GM18858 (cell line): ENCODE measurements around the gene MYH16.
"Not testable (repeated sequence)": the region's sequence is repeated elsewhere in the genome, so short reads cannot be mapped to it uniquely, and the experiment has no call there.

Source experiments
- ATAC-seq: cut with Tn5 transposase; IDR thresholded peaks from one replicate; pipeline ENCODE4 v1.9.1; 2021; ENCODE audit not compliant: unreplicated experiment

MYH16 gene

DNA sequence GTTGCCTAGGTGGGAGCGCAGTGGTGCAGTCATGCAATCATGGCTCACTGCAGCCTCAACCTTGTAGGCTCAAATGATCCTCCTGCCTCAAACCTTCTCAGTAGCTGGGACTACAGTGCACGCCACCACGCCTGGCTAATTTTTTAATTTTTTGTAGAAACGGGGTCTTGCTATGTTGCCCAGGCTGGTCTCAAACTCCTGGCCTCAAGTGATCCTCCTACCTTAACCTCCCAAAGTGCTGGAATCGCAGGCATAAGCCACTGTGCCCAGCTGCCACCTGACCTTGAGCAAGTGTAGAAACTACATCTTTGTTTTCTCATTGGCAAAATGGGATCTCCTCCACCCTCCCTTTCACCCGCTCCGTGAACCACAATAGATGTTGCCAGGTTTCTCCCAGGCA lies 15.0 kb upstream of the MYH16 start:
- ATAC-seq: no peak

DNA sequence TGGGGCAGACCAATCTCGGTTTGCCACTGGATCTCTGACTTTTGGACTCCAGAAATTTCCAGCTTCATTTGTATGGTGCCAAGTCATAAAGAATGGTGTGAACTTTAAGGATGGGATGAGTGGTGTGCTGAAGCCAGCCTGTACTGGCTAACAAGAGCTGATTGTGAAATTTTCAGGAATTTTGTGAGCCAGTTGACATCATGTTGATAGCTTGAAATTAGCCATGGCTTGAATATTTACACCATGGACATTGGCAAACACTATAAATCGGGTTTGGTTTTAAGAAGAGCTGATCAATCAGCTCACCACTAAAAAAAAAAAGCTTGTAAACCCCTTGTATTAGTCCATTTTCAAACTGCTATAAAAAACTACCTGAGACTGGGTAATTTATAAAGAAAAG lies 14.1 kb upstream of the MYH16 start:
- ATAC-seq: no peak

DNA sequence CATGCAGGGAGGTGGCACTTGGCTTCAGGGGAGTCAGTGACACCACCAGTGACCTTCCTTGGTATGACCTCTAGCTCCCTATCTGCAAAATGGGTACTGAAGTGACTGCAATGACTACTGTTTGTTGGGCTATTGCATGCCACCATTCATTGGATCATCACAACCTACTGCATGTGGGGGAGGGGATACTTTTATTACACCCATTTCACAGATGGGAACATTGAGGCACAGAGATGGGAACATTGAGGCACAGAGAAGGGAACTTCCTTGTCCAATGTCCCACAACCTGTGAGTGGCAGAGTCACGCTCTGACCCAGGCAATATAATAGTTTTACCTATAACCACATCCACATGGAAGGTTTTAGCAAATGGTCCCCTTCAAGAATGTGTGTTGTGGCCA lies 12.2 kb upstream of the MYH16 start:
- ATAC-seq: no peak

DNA sequence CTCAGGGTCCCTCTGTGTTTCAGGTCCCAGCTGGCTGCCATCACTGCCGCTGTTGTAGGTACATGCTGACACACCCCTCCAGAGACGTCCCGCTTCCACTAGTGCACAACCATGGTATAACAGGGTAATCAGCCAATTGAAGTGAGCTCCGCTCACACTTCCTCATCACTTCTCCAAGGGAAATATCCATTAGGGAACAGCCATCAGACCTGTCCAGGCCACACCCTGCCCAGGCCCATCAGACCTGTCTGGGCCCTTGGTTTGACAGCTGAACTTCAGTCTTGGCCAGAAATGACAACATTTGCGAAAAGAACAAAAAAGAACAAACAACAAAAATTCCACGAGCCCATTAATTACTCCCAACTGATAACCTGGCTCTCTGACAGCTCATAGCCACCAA lies 11.0 kb upstream of the MYH16 start:
- ATAC-seq: no peak

DNA sequence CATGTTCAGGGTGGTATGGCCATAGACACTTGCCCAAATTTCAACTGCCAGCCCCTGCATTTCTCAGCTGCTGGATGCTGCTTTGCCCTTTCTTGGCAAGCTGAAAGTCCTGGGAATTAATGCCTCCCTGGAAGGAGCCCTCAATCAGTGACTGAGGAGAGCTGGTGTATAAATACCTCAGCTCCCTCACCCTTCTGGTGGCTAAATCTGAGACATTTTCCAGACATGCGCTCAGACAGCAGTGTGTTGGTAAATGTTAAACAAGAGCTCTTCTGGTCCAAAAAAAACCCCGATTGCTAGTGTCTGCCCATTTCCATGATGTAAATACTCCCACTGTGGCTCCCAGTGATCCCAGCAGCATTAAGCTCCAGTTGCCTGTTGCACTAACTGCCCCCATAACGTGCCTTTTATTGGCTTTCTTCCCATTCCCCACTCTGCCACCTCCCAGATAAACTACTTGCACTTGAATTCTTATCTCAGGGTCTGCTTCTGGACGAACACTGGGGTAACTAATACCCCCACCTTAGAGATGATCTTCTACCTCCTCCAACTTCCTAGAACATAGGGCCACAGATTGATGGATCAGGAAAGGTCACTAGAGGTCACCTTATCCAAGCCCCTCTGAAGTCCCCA lies 6.7 kb upstream of the MYH16 start:
- ATAC-seq: no peak

DNA sequence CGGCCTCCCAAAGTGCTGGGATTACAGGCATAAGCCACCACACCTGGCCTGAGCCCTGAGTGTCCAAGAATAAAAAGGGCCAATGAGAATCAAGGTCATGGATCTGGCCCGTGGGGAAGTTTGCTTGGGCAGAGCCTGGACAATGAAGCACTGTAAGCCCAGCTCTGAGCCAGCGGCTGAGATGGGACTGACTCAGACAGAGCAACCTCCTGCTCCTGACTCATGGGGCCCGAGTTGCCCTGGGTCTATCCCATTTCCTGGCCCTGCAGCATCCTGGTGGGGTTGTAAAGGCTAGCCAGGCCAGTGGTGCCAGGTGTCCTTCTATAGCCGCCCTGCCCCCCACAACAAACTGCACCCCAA lies 5.2 kb upstream of the MYH16 start:
- no peak for ATAC-seq

DNA sequence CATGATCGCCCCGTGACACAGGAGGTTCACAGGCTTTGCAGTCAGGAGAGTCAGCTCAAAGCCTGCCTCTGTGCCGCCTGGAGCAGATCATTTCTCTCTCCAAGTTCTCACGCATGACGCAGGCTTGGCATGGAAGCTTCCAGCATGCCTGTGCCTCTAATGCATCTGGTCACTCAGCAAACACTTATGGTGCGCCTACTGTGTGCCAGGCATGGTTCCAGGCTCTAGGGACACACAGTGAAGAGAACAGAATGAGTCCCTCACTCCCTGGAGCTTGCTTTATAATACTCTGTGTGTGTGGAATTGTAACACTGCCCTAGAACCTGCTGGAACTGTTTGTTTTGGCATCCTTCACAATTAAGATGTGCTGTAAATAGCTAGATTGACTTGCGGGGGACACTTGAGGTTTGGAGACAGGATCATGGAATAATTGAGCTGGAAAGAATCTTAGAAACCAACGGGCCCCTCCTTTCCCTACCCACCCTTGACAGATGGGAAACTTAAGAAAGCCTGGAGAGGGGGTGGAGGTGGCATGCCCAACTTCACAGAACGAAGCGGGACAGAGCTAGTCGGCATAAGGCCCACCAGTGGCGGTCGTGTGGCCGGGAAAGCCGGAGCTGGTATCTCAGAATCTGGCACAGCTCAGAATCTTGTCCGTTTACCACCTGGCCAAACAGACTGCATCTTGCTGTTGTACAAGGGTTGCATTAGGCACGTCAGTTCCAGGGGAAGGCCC lies 4.6 kb upstream of the MYH16 start:
- no peak for ATAC-seq

DNA sequence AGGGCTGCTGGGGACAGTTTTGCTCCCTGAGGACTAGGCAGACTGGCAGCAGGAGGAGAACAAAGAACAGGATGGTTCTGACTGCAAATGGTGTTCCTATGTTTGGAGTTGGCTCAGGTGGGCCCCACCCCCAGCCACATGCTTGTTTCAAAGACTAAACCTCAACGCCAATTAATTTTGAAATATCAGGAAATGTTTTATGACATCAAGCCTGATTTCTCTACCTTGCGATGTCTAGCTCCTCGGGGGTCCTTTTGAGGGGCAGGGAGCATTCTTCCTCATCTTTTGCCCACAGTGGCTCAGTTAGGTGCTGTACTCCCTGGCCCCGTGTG lies 4.1 kb upstream of the MYH16 start:
- ATAC-seq: no peak

DNA sequence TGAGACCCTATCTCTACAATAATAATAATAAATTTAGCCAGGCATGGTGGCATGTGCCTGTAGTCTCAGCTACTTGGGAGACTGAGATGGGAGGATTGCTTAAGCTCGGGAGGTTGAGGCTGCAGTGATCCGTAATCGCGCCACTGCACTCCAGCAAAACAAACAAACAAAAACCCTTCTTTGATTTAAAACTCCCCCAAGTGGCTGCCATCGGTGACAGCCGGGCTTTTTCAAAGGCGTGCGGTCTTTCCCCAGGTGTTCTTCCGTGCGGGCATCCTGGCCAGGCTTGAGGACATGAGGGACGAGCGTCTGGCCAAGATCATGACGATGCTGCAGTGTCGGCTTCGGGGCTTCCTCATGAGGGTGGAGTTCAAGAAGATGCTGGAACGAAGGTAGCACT lies 1.9 kb upstream of the MYH16 start:
- no peak for ATAC-seq

DNA sequence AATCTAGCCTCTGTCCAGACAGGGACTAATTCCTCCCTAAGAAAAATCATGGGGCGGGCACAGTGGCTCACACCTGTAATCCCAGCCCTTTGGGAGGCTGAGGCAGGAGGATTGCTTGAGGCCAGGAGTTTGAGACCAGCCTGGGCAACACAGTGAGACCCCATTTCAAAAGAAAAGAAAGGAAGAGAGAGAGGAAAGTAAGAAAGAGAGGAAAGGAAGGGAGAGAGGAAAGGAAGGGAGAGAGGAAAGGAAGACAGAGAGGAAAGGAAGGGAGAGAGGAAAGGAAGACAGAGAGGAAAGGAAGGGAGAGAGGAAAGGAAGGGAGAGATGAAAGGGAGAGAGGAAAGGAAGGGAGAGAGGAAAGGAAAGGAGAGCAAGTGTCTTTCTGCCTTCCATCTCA lies 922 bp downstream of the MYH16 start:
- ATAC-seq: not testable (repeated sequence)

DNA sequence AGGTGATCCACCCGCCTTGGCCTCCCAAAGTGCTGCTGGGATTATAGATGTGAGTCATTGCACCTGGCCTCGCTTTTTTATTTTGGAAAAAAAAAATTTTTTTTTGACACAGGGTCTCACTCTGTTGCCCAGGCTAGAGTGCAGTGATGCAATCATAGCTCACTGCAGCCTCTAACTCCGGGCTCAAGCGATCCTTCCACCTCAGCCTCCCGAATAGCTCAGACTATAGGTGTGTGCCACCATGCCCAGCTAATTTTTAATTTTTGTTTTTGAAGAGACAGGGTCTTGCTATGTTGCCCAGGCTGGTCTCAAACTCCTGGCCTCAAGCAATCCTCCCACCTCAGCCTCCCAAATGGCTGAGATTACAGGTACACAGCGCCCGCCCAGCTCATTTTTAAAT lies 2.3 kb downstream of the MYH16 start:
- not testable (repeated sequence) for ATAC-seq

DNA sequence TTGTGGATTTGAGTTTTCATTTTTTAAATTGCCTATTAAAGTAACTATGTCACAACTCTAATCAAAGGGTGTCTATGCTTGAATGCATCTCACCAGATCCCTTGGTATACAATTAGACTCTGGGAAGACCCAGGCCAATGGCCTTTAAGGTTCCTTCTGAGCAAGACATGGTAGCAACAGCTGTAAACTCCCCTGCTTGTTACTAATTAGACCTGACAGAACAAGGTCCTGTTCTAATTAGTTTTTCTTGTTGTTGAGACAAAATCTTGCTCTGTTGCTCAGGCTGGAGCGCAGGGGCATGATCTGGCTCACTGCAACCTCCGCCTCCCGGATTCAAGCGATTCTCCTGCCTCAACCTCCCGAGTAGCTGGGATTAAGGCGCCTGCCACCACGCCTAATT lies 2.9 kb downstream of the MYH16 start:
- no peak for ATAC-seq

DNA sequence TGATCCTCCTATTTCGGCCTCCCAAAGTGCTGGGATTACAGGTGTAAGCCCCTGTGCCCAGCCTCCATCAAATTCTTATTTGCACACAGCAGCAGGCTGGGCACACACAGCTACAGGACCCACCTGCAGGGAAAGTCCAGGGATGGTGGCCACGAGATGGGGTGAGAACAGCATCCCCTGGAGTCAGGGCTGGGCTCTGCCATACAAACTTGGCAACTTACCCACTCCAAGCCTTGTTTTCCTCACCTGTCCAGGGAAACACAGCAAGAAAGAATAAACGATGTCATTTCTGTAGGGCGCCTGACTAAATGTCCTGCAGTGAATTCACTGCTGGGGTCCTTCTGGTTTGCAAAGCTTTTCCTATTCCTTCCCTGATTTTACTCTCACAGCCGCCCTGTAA lies 5.5 kb downstream of the MYH16 start:
- no peak for ATAC-seq

DNA sequence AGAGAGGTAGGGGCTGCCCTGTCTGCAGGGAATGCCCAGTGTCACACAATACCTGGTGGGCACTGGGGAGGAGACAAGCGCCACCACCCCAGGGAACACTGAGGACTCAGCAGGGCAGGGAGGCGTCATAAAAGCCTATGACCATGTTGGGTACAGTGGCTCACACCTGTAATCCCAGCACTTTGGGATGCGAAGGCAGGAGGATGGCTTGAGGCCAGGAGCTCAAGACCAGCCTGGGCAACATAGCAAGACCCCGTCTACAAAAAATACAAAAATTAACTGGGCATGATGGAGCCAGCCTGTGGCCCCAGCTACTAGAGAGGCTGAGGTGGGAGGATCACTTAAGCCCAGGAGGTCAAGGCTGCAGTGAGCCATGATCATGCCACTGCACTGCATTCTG lies 11.5 kb downstream of the MYH16 start:
- ATAC-seq: not testable (repeated sequence)

DNA sequence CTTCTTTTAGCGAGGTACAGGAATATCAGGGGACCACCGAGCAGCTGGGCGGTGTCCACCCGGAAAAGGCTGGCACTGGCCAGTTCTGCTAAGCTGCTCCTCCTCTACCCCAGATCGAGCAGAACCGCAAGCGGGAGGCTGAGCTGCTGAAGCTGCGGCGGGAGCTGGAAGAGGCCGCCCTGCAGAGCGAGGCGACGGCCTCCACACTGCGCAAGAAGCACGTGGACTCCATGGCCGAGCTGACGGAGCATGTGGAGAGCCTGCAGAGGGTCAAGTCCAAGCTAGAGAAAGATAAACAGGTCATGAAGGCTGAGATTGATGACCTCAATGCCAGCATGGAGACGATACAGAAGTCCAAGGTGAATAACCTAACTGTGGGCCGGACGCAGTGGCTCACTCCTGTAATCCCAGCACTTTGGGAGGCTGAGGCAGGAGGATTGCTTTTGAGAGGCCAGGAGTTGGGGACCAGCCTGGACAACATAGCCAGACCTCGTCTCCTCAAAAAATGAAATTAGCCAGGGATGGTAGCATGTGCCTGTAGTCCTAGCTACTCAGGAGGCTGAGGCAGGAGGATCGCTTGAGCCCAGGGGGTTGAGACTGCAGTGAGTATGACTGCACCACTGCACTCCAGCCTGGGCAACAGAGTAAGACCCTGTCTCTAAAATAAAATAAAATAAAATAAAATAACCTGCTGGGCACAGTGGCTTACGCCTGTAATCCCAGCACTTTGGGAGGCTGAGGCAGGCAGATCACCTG lies 15.3 kb downstream of the MYH16 start:
- ATAC-seq: no peak

DNA sequence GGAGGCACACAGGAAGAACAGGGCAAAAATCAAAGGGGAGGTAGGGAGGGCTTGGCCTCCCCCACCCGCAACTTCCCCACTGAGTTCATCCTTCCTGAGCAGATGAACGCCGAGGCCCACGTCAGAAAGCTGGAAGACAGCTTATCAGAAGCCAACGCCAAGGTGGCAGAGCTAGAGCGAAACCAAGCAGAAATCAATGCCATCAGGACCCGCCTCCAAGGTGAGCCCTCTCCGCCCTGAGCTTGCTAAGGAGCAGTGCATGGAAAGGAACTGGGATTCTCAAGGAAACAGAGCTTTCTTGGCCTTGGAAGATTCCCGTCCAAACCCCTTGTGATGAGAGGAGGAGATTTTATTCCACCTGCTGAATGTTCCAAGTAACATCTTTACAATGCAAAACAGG lies 16.5 kb downstream of the MYH16 start:
- ATAC-seq: no peak

DNA sequence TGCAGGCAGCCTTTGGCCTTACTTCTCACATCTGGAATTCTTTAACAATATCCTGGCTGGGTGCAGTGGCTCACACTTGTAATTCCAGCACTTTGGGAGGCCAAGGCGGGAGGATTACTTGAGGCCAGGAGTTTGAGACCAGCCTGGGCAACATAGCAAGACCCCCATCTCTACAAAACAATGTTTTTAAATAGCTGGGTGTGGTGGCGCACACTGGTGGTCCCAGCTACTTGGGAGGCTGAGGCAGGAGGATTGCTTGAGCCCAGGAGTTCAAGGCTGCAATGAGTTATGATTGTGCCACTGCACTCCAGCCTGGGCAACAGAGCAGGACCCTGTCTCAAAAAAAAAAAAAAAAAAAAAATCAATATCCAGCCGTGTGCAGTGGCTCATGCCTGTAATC lies 17.5 kb downstream of the MYH16 start:
- not testable (repeated sequence) for ATAC-seq

DNA sequence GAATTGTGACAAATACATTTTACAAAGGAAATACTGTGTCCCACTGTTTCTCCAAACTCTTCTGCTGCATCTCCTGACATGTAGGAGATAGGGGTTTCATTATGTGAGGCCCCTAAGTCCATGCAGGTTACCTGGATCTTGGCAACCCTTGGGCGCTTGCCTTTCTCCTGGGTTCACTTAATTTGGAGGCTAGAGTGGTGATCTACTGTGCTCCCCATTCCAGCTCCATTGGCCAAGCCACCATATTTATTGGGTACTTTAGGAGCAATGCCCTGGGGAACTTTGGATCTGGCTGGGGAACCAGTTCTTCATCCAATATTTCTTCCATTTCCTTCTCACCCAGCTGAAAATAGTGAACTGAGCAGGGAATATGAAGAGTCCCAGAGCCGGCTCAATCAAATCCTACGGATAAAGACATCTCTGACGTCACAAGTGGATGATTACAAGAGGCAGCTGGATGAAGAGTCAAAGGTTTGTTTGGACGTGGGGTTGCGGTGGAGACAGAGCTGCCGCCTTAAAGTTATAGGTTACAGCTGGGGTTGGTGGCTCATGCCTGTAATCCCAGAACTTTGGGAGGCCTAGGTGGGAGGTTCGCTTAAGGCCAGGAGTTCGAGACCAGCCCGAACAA lies 18.5 kb downstream of the MYH16 start:
- no peak for ATAC-seq

DNA sequence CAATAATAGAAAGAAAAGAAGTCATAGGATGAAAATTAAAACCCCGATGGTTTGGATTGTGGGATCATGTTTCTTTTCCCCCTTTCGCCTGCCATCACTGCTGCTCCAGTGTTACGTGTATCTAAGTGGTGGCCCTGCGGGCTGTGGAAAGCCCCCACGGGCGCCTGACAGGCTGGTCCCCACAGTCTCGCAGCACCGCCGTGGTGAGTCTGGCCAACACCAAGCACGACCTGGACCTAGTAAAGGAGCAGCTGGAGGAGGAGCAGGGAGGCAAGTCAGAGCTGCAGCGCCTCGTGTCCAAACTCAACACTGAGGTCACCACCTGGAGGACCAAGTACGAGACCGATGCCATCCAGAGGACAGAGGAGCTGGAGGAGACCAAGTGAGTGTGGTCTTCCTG lies 19.5 kb downstream of the MYH16 start:
- no peak for ATAC-seq

DNA sequence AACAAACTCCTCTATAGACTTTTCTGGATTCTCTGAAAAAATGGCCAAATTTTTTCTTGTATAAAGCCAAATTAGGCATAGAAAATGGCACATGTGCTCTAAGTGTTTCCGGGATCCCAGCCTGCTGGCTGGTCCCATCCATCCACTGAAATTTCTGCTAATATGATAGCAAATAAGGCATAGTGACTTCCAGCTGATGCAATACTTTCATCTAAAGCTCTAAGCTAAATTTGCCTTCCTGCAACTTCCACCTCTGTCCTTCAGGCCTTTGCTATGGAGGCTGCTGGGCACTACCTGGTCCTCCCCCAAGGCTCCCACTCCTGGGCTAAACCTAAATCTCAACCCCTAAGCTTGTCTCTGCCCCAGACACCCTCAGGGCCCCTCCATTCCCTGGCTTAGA lies 20.5 kb downstream of the MYH16 start:
- no peak for ATAC-seq

DNA sequence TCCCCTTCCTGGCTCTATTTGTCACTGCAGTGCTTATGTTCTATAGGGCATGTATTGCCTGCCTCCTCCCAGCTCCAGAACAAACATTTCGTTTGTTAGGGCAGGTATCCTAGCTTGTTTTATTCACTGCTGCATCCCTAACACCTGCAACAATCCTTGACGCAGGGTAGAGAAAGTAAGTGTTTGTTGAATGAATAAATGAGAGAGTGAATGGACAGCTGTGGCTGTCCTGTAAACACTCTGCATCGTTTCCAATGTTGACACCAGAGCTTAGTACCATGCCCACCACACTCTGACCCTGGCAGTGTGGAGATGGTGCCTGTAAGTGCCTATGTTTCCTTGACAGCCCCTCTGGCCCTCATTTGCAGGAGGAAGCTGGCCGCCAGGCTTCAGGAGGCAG lies 21.0 kb downstream of the MYH16 start:
- ATAC-seq: no peak

DNA sequence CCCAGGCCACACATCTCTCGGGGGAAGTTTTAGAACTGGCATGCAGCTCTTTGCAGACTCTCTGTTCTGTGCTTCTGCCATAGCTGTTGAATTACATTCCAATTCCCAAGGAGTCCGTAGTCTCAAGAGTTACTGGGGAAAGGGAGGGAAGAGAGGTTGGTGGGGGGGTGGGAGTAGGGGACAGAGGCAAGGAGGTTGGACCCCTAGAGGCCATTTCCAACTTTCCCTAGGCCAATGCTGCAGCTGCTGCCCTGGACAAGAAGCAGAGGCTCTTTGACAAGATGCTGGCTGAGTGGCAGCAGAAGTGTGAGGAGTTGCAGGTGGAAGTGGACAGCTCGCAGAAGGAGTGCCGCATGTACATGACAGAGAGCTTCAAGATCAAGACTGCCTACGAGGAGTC lies 23.8 kb downstream of the MYH16 start:
- no peak for ATAC-seq
